Stimulated activated naive CD4-positive, alpha-beta T cell (primary cell): Measurements from ENCODE around the gene AKT2.
"Not testable (repeated sequence)": the region's sequence is repeated elsewhere in the genome, so short reads cannot be mapped to it uniquely, and the experiment has no call there.

Experiments used
- DNase-seq, 6 experiments: peaks; one replicate each; lab custom pipeline; 2025; lab: John Stamatoyannopoulos, UW

The AKT2 gene

GRCh38 chr19:40219029-40219428 is 66.1 kb downstream of the AKT2 start:
- not testable (repeated sequence) for DNase-seq

- peak in 5 of 6 experiments; percentile 18 to 38 (median 29) for DNase-seq
Measured at GRCh38 chr19:40217934-40218890, 66.9 kb downstream of the AKT2 start, which contains the start of gene TTC9B. Gene TTC9B, minus strand, starts transcription at chr19:40218384. Its CDS starts 3 bp downstream, at chr19:40218381.

- DNase-seq, result no peak
Measured at GRCh38 chr19:40217027-40217810, 67.9 kb downstream of the AKT2 start.

GRCh38 chr19:40216777-40217026 is 68.4 kb downstream of the AKT2 start:
- no peak for DNase-seq

GRCh38 chr19:40216013-40216776 is 69.0 kb downstream of the AKT2 start:
- DNase-seq, result no peak

- no peak for DNase-seq
Measured at GRCh38 chr19:40214936-40215335, 70.2 kb downstream of the AKT2 start.

GRCh38 chr19:40213882-40214570 is 71.1 kb downstream of the AKT2 start:
- DNase-seq, result no peak

- DNase-seq, result no peak
Measured at GRCh38 chr19:40213251-40213829, 71.8 kb downstream of the AKT2 start.

- DNase-seq, result no peak
Measured at GRCh38 chr19:40210889-40211288, 74.3 kb downstream of the AKT2 start.

GRCh38 chr19:40208602-40209001 is 76.5 kb downstream of the AKT2 start:
- DNase-seq, result no peak

GRCh38 chr19:40205760-40206159 is 79.4 kb downstream of the AKT2 start:
- DNase-seq, result no peak

GRCh38 chr19:40204381-40204780 is 80.8 kb downstream of the AKT2 start:
- DNase-seq, result no peak

- DNase-seq, result no peak
Measured at GRCh38 chr19:40200341-40201099, 84.6 kb downstream of the AKT2 start.

GRCh38 chr19:40198272-40198990 is 86.7 kb downstream of the AKT2 start:
- DNase-seq, result no peak

- no peak for DNase-seq
Measured at GRCh38 chr19:40193587-40193849, 91.6 kb downstream of the AKT2 start.

- no peak for DNase-seq
Measured at GRCh38 chr19:40192758-40193586, 92.2 kb downstream of the AKT2 start.

- peak in 1 of 6 experiments; percentile 23 for DNase-seq
Measured at GRCh38 chr19:40191836-40192646, 93.1 kb downstream of the AKT2 start.
